Activated CD8-positive, alpha-beta memory T cell treated with anti-CD3 and anti-CD28 coated beads, Interleukin-2, amount 50 U/mL, for 1 hour (primary cell): ENCODE results near the gene OSBP2.

Experiments used
- DNase-seq: peaks from one replicate; pipeline ENCODE4 v3.0.0-alpha.2; 2020; ENCODE audit errors: extremely low read depth

OSBP2 gene

GRCh38 chr22:30933457-30933856 is 238.8 kb downstream of the OSBP2 start:
- DNase-seq = no peak

DNA sequence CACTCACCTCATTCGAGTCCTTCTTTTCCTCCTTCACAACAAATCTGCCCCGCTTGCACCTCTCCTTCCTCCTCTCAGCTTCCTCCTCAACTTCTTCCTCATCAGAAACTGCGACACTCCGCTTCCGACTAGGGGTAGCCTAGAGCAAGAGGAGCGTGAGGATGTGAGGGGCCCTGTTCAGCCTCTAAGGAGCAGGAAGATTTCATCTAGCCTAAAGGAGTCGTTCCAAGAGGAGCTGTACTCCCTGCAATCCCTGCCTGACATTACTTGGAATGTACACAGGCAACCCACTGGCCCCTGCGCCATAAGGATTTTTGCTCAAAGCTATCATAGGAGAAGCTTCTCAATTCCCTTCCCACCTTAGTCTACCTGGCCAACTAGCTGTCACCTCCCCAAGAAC is 239.4 kb downstream of the OSBP2 start:
- no peak for DNase-seq

- peak; percentile 9 for DNase-seq
These were observed 246.2 kb downstream of the OSBP2 start for GRCh38 chr22:30940685-30941362.

- DNase-seq = no peak
These were observed 246.7 kb downstream of the OSBP2 start for GRCh38 chr22:30941363-30941740.

GRCh38 chr22:30943368-30943767 is 248.7 kb downstream of the OSBP2 start:
- DNase-seq = peak; percentile 13

- DNase-seq = no peak
These were observed 250.3 kb downstream of the OSBP2 start for GRCh38 chr22:30944986-30945385.

DNA sequence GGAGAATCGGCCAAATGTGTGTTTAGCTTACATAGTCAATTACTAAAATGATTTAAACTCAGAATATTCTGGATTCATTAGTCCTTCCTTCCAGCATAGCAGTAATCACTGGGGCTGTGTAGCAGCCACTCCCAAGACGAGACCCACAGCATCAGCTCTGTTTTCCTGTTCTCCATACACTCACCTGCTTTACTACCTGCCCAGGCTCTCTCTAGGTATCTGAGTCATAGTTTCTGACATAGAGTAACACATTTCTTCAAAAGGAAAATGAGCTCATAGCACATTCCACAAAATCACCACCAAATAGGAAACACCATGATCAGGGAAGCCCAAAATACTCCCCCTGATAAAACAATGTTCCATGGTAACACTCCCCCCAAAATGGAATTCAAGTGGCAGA is 251.0 kb downstream of the OSBP2 start:
- DNase-seq = no peak

- no peak for DNase-seq
These were observed 251.7 kb downstream of the OSBP2 start for GRCh38 chr22:30946354-30946753.

DNA sequence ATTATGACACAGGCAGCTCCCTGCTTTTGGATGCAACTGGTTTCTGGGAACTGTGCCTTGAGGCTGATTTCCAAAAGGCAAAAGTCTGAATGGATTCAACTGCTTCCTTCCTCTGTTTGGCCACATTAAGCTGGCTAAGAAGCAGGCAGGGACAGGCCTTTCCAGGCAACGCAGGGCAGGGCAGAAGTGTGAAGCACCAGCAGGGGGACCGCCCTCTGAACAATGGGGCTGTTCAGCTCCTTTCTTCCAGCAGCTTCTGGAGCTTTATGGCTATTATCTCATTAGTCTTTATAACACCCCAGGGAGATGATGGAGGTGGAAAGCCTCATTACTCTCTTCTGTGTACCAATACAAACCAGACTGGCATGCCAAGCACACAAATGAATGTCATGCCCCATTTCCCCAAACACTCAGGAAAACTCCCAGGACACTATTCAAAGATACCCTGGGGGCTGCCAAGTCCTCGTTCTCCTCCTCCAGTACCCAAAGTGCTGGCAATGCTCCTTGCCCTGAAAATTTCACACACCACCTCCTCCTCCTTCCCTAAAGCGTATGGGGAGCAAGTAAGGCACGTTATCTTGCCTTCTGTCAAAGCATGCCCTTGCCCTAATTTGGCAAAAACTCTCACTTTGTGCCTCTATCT is 252.6 kb downstream of the OSBP2 start:
- DNase-seq = no peak

GRCh38 chr22:30947816-30948454 is 253.3 kb downstream of the OSBP2 start:
- no peak for DNase-seq

DNA sequence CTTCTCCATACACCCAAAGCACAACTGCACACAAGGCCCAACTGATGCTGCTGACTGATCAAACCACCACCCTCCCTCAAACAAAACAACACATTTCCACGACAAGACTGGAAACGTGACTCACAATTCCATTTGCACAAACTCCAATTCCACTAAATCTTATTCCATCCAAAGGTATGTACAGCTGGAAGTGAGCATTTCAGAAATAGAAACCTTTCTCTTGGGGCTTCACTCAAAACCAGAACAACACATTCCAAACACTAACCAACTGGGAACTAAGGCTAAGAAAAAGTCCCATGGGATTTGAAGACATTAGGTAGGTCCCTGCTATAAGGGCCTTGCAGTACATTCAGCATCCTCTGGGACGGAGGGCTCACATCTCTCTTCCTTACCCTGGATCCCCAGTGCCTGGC is 254.3 kb downstream of the OSBP2 start:
- DNase-seq = no peak

GRCh38 chr22:30949934-30950660 is 255.4 kb downstream of the OSBP2 start:
- DNase-seq = no peak

DNA sequence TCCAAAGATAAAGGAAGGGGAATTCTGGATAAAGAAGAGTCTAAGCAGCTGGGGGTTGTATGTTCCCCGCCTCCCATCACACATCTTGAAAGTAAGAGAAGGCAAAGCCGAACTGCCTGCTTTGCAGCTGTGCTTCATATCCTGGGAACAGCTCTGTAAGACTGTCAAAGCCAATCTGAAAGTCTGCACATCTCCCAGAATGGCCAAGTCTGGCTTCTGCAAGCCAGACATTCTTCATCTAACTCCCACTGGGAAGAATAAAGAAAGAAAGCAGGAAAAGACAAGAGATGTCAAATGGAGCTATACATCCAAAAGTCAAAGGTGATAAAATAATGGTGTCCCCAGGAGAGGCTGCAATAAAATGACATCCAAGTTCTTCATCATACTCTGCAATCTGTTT is 258.5 kb downstream of the OSBP2 start:
- no peak for DNase-seq

GRCh38 chr22:30955153-30955552 is 260.5 kb downstream of the OSBP2 start:
- no peak for DNase-seq
